Measurements from ENCODE around the gene TNNI2. TPM values are rescaled to one million over a fixed set of nuclear protein-coding genes. Genes with fewer than 3 reads are reported as not detected.
A peak's percentile ranks its signal among the peaks of the same experiment; 100 is the strongest.

The TNNI2 gene
- total and polyA plus RNA-seq, 2 donors (not counting 1 experiment from before 2014, with no cell fraction given), result not detected

- H2AFZ ChIP-seq (ENCODE audit: low read length), result no peak overlapping the region
- H4K20me1 ChIP-seq (ENCODE audit: control insufficient read depth, extremely low read depth, insufficient read depth, low read length), result no peaks in the 10 kb centered on the region
- peaks cover 10% of the 10 kb centered on the region for H3K27me3 ChIP-seq (ENCODE audit: control insufficient read depth, insufficient read depth, low read length)
- no peak overlapping the region for H3K9ac ChIP-seq (ENCODE audit: insufficient read depth, low read length)
- TF ChIP-seq, protein P1, sequence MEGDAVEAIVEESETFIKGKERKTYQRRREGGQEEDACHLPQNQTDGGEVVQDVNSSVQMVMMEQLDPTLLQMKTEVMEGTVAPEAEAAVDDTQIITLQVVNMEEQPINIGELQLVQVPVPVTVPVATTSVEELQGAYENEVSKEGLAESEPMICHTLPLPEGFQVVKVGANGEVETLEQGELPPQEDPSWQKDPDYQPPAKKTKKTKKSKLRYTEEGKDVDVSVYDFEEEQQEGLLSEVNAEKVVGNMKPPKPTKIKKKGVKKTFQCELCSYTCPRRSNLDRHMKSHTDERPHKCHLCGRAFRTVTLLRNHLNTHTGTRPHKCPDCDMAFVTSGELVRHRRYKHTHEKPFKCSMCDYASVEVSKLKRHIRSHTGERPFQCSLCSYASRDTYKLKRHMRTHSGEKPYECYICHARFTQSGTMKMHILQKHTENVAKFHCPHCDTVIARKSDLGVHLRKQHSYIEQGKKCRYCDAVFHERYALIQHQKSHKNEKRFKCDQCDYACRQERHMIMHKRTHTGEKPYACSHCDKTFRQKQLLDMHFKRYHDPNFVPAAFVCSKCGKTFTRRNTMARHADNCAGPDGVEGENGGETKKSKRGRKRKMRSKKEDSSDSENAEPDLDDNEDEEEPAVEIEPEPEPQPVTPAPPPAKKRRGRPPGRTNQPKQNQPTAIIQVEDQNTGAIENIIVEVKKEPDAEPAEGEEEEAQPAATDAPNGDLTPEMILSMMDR (conservative IDR thresholded peaks at IDR 0.05 in 1 of 2, IDR thresholded peaks at IDR 0.05 in 1 of 2; ENCODE audit: low read depth in 1 of 2, low read length in 2 of 2), result no peak
- H3K27ac ChIP-seq (ENCODE audit: insufficient read depth, low read length), result no peak overlapping the region
- H3K4me2 ChIP-seq (ENCODE audit: extremely low read depth, insufficient read depth, low read length), result no peak overlapping the region
- peak overlapping the region in 1 of 4 experiments; percentile 7 for H3K4me3 ChIP-seq (replicated peaks in 1 of 4; ENCODE audit: control extremely low read depth in 1 of 4, insufficient read depth in 1 of 4, low read depth in 3 of 4, low read length in 4 of 4)
- DNase-seq (ENCODE audit: low read depth in 2 of 2), result no peak
- no peaks in the 10 kb centered on the region for H3K36me3 ChIP-seq (ENCODE audit: control insufficient read depth, insufficient read depth, low read length)
- no peaks in the 10 kb centered on the region for H3K9me3 ChIP-seq (ENCODE audit: control insufficient read depth, insufficient read depth, low read depth, low read length)
- H3K4me1 ChIP-seq (ENCODE audit: control insufficient read depth, extremely low read depth, insufficient read depth, low read length), result peaks cover 9% of the 10 kb centered on the region
- H3K79me2 ChIP-seq (ENCODE audit: control insufficient read depth, insufficient read depth, low read length), result no peaks in the 10 kb centered on the region
Observed at GRCh38 chr11:1864831-1865665, 26.3 kb downstream of the TNNI2 start.

GRCh38 chr11:1866226-1866625 is 27.4 kb downstream of the TNNI2 start:
- no peak for DNase-seq (ENCODE audit: low read depth in 2 of 2)
- Histone ChIP-seq H3K27me3 (ENCODE audit: control insufficient read depth, insufficient read depth, low read length) (peaks cover 14% of the 10 kb centered on the region), H3K79me2 (ENCODE audit: control insufficient read depth, insufficient read depth, low read length) (no peaks in the 10 kb centered on the region), H4K20me1 (ENCODE audit: control insufficient read depth, extremely low read depth, insufficient read depth, low read length) (no peaks in the 10 kb centered on the region), H3K9me3 (ENCODE audit: control insufficient read depth, insufficient read depth, low read depth, low read length) (no peaks in the 10 kb centered on the region), H3K4me2 (ENCODE audit: extremely low read depth, insufficient read depth, low read length) (no peak overlapping the region), H3K4me3 (replicated peaks in 1 of 4; ENCODE audit: control extremely low read depth in 1 of 4, insufficient read depth in 1 of 4, low read depth in 3 of 4, low read length in 4 of 4) (no peak overlapping the region), H3K27ac (ENCODE audit: insufficient read depth, low read length) (no peak overlapping the region), H3K9ac (ENCODE audit: insufficient read depth, low read length) (no peak overlapping the region), H3K36me3 (ENCODE audit: control insufficient read depth, insufficient read depth, low read length) (no peaks in the 10 kb centered on the region), H3K4me1 (ENCODE audit: control insufficient read depth, extremely low read depth, insufficient read depth, low read length) (peaks cover 9% of the 10 kb centered on the region), H2AFZ (ENCODE audit: low read length) (no peak overlapping the region)
- TF ChIP-seq, protein P1 (conservative IDR thresholded peaks at IDR 0.05 in 1 of 2, IDR thresholded peaks at IDR 0.05 in 1 of 2; ENCODE audit: low read depth in 1 of 2, low read length in 2 of 2), result no peak
- no peak for TF ChIP-seq EZH2 (IDR thresholded peaks at IDR 0.05; ENCODE audit: low read length, missing control alignments)

DNA sequence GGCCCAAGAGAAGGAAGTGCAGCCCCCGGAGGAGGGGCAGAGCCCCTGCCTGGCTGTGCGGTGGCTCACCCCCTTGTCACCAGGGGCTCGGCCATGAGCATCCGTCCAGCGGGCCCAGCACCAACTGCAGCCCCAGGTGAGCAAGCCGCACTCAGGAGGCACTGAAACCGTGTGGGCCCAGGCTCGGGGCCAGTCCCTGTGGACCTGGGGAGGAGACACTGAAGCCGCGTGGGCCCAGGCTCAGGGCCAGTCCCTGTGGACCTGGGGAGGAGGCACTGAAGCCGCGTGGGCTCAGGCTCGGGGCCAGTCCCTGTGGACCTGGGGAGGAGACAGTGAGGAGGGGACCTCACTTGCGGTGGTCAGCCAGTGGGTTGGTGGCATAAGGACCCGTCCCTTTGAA is 28.0 kb downstream of the TNNI2 start:
- Histone ChIP-seq H3K27ac (ENCODE audit: insufficient read depth, low read length) (no peak overlapping the region), H3K36me3 (ENCODE audit: control insufficient read depth, insufficient read depth, low read length) (no peaks in the 10 kb centered on the region), H3K27me3 (ENCODE audit: control insufficient read depth, insufficient read depth, low read length) (peaks cover 15% of the 10 kb centered on the region), H3K79me2 (ENCODE audit: control insufficient read depth, insufficient read depth, low read length) (no peaks in the 10 kb centered on the region), H3K4me2 (ENCODE audit: extremely low read depth, insufficient read depth, low read length) (no peak overlapping the region), H3K4me3 (replicated peaks in 1 of 4; ENCODE audit: control extremely low read depth in 1 of 4, insufficient read depth in 1 of 4, low read depth in 3 of 4, low read length in 4 of 4) (no peak overlapping the region), H3K9ac (ENCODE audit: insufficient read depth, low read length) (no peak overlapping the region), H2AFZ (ENCODE audit: low read length) (no peak overlapping the region), H3K9me3 (ENCODE audit: control insufficient read depth, insufficient read depth, low read depth, low read length) (no peaks in the 10 kb centered on the region), H3K4me1 (ENCODE audit: control insufficient read depth, extremely low read depth, insufficient read depth, low read length) (peaks cover 9% of the 10 kb centered on the region), H4K20me1 (ENCODE audit: control insufficient read depth, extremely low read depth, insufficient read depth, low read length) (no peaks in the 10 kb centered on the region)
- TF ChIP-seq, protein P1 (conservative IDR thresholded peaks at IDR 0.05 in 1 of 2, IDR thresholded peaks at IDR 0.05 in 1 of 2; ENCODE audit: low read depth in 1 of 2, low read length in 2 of 2), result no peak
- TF ChIP-seq EZH2 (IDR thresholded peaks at IDR 0.05; ENCODE audit: low read length, missing control alignments), result no peak
- no peak for DNase-seq (ENCODE audit: low read depth in 2 of 2)
